DMS53 (cell line): ENCODE data around the gene AKAP17A.
A peak's percentile ranks its signal among the peaks of the same experiment; 100 is the strongest.
"Not testable (repeated sequence)": the region's sequence is repeated elsewhere in the genome, so short reads cannot be mapped to it uniquely, and the experiment has no call there.

Source experiments
- DNase-seq: peaks from one replicate; lab custom pipeline; 2025; lab: John Stamatoyannopoulos, UW

AKAP17A gene

GRCh38 chrX:1591102-1591862, at the start of gene AKAP17A:
TSS of gene AKAP17A (plus strand) at chrX:1591604. CDS start at chrX:1593463, 1,859 bp downstream.
- DNase-seq = peak; percentile 90

GRCh38 chrX:1542994-1543725, 48.2 kb upstream of the AKAP17A start:
- no peak for DNase-seq

- DNase-seq = no peak
Measured at GRCh38 chrX:1545776-1546408, 45.5 kb upstream of the AKAP17A start.

GRCh38 chrX:1546691-1547251, 44.6 kb upstream of the AKAP17A start:
- DNase-seq = no peak

GRCh38 chrX:1551959-1552546, 39.4 kb upstream of the AKAP17A start:
- DNase-seq = no peak

DNA sequence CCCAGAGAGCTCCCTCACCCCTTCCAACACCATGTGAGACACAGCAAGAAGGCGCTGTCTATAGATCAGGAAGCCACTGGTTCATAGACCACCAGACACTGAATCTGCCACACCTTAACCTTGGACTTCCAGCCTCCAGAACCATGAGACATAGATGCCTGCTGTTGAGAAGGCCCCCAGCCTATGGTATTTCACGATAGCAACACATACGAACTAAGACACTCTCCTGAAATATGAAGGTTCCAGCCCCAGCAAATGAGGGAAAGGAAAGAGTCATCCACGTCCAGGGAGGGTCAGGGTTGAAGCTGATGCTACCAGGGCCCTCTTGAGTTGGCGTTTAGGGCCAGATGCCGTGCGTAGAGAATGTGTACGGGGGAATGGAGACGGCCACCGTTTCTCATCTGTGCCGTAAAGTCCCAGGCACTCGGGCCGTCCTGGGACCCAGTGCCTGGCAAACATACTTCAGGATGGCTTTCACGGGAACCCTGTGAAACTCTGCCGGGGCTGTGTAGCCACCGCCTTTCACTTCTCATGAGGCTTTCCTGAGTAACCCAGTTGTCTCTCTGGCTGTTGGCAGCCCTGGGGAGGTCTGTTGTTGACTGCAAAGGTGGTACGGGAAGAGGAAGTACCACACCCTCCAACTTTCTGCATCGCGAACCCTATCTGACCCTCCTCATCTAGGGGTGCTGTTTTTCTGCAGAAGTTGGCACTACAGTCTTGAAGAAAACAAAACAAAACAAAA, 36.8 kb upstream of the AKAP17A start:
- DNase-seq = no peak

DNA sequence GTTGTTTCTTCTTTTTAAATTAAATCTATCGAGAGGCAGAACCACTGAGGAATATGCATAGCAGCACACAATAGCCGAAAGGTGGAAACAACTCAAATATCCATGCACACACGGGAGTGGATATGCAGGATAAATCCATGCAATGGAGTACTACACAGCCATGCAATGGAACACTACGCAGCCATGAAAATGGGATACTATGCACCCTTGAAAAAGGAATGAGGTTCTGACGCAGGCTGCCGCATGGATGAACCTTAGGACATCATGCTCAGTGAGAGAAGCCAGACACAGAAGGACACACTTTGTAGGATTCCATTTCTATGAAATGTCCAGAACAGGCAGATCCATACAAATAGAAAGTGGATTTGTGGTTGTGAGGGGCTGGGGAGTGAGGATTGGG, 36.0 kb upstream of the AKAP17A start:
- no peak for DNase-seq

- not testable (repeated sequence) for DNase-seq
Measured at GRCh38 chrX:1557442-1557841, 34.0 kb upstream of the AKAP17A start.

GRCh38 chrX:1558761-1559468, 32.5 kb upstream of the AKAP17A start:
- DNase-seq = no peak

DNA sequence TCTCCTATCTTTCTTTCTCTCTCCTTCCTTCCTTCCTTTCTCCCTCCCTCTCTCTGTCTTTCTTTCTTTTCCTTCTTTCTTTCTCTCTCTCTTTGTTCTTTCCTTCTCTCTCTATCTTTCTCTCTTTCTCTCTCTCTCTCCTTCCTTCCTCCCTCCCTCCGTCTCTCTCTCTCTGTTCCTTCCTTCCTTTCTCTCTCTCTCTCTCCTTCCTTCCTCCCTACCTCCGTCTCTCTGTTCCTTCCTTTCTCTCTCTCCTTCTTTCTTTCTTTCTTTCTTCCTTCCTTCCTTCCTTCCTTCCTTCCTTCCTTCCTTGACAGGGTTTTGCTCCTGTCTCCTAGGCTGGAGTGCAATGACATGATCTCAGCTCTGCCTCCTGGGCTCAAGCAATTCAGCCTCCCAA, 30.2 kb upstream of the AKAP17A start:
- no peak for DNase-seq

GRCh38 chrX:1564077-1564476, 27.3 kb upstream of the AKAP17A start:
- not testable (repeated sequence) for DNase-seq

GRCh38 chrX:1564750-1565683, 26.4 kb upstream of the AKAP17A start:
- DNase-seq = no peak

DNA sequence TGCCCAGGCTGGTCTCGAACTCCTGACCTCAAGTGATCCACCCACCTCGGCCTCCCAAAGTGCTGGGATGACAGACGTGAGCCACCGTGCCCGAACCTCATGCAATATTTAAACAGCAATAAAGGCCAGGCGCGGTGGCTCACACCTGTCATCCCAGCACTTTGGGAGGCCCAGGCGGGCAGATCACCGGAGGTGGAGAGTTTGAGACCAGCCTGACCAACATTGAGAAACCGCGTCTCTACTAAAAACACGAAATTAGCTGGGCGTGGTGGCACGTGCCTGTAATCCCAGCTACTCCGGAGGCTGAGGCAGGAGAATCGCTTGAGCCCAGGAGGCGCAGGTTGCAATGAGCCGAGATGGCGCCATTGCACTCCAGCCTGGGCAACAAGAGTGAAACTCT, 17.2 kb upstream of the AKAP17A start:
- not testable (repeated sequence) for DNase-seq

- DNase-seq = no peak
Measured at GRCh38 chrX:1576201-1576992, 15.0 kb upstream of the AKAP17A start.

DNA sequence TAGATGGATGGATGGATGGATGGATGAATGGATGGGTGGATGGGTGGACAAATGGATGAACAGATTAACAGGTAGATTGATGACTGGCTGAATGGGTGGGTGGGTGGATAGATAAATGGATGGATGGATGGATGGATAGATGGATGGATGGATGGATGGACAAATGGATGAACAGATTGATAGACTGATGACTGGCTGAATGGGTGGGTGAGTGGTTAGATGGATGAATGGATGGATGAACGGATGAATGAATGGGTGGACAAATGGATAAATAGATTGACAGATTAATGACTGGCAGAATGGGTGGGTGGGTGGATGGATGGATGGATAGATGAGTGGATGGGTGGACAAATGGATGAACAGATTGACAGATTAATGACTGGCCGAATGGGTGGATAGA, 13.6 kb upstream of the AKAP17A start:
- DNase-seq = no peak

GRCh38 chrX:1578511-1579173, 12.8 kb upstream of the AKAP17A start:
- no peak for DNase-seq

- DNase-seq = peak; percentile 58
Measured at GRCh38 chrX:1581132-1581531, 10.3 kb upstream of the AKAP17A start.

GRCh38 chrX:1582686-1583437, 8.5 kb upstream of the AKAP17A start:
- peak; percentile 86 for DNase-seq
